NCI-H146 treated with DMSO at 0.1 percent for 48 hours (cell line): ENCODE data around the gene LDB3.

ENCODE experiments used
- DNase-seq: peaks from one replicate; lab custom pipeline; 2025; ENCODE audit not compliant: unreplicated experiment; lab: John Stamatoyannopoulos, UW

Gene LDB3

DNA sequence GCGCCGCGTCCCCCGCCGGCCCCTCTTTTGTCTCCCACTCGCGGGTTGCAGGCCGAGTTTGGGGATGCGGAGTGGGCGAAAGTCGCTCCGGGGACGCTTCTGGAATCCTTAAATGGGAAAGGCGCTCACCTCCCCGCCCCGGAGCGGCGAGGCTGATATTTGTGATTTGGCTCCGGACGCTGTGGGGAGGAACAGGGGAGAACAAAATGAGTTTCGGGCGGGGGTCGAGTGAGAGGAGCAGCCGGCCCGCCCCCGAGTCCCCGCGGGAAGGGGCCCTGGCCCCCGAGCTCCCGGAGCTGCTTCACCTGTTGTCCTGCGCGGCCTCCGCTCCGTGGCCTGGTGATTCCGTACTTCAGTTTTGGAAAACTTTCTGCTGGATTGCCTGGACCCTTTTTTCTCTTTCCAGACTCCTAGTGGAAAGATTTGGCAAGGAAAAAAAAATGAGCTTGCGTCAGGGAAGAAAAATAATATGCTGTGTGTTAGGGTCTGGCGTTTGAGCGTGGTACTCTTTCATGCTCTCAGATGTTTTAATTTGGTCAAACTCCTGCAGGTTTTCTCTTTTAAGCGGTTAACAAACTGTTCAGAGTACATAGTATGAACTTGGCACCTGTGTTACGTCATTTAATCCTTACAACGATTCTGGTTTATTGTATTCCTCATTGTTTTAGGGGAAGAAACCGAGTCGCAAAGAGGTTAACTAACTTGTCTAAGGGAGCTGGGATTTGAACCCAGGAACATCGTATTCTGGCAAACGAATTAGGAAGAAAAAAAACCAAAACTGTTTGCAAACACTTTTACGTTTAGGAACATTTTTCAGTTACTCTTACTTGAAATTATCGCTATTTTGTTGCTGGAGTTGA, 89.0 kb downstream of the LDB3 start:
- DNase-seq = peak; percentile 27

GRCh38 chr10:86758189-86759072, 90.1 kb downstream of the LDB3 start:
- DNase-seq = no peak

DNA sequence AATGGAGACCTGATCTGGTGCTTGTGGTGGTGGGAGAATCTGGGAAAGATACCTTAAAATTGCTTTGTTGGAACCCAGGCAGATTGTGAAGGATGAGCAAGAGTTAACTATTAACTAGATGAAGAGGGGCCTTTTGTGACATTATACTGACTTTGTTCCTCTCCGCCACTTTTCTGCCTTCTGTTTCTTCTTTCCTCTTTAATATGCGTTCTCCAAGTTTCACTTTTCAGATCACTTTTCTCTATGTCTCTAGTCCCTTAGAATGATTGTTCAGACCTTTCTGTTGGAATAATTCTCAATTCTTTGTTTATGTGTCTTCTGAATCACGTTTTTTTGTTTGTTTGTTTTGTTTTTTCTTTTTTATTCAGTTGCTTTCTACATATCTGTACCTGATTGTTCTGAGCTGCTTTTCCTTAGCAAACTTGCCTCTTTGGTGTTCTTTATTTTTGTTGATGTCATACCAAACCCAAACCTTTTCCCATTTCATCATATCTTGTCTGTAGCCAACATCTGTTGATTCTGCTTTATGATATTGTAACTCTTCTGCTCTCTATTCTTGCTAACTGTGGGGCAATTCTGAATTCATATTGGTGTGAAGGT, 90.9 kb downstream of the LDB3 start:
- no peak for DNase-seq

DNA sequence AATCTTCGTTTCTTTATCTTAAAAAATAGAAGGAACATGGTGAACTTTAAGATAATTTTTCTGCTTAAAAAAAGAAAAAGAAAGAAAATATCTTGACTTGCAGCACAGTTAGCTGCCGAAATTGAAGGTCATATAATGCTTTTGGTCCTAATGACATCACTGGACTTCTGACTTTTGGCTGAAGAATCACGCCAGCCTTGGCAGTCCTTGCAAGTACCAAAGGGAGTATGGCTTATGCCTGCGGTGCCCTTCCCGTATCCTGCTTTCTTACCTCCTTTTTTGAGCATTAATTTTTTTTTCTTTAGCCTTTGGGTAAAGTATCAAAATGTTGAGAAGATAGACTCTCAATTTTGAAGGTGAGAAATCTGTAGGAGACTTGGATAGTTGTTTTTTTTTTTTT, 95.1 kb downstream of the LDB3 start:
- no peak for DNase-seq

DNA sequence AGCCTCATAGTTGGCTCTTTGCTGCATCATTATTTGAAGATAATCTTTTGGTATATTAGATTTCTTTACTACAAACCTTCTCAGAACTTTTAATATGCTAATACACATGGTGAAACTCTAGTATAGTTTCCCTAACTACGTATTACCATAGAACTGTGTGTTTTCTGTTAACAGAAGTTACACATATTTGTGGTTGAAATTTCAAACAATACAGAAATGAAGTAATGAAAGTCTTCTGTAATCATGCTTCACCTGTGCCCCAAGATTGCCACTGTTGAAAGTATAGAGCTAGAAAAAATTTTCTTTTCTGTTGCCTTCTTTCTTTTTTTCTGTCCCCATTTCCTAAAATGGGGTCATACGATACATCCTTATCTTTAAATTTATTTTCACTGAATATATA, 97.2 kb downstream of the LDB3 start:
- no peak for DNase-seq

- DNase-seq = no peak
Observed at GRCh38 chr10:86768412-86769062, 100.2 kb downstream of the LDB3 start.

GRCh38 chr10:86769991-86770390, 101.7 kb downstream of the LDB3 start:
- no peak for DNase-seq

DNA sequence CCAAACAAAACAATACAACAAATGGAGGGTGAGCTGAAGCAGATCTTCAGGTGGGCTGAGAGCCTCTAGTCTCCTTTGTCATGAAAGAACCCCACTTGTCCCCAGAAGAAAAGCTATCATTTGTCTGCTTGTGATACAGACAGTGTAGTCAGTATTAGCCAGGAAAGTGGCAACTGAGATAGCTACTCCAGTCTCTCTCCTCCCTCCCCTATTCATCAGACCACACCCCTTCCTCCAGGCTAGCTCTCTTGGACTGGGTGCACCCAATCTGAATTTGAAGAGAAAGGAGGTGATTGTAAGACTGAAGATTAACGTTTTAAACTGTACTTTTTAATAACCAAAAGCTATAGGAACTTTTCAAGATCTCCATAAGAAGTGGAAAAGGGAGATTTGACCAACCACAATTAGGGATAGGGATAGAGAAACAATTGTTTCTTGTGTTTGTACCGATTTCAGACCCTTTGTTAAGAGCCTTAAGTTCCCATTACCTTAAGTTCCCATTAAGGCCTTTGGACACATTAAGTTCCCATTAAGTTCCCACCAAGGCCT, 102.2 kb downstream of the LDB3 start:
- DNase-seq = no peak

- no peak for DNase-seq
Observed at GRCh38 chr10:86773498-86773897, 105.2 kb downstream of the LDB3 start.

GRCh38 chr10:86775056-86775869, 107.0 kb downstream of the LDB3 start:
- no peak for DNase-seq

DNA sequence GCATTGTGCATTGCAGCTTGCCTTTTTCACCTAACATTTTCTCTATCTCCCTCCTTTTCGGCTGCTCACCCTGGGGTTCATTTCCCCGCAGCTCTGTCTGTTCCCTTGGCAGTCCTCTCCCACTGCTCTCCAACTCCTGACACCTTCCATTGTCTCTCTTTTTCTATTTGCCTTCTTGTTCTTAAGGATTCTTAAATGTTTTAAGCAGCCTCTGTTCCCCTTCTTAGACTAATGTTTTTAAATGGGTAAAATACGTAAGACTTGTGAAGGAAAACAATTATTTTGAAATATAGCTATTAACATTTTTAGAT, 107.5 kb downstream of the LDB3 start:
- DNase-seq = no peak

GRCh38 chr10:86779220-86780017, 111.1 kb downstream of the LDB3 start:
- no peak for DNase-seq

DNA sequence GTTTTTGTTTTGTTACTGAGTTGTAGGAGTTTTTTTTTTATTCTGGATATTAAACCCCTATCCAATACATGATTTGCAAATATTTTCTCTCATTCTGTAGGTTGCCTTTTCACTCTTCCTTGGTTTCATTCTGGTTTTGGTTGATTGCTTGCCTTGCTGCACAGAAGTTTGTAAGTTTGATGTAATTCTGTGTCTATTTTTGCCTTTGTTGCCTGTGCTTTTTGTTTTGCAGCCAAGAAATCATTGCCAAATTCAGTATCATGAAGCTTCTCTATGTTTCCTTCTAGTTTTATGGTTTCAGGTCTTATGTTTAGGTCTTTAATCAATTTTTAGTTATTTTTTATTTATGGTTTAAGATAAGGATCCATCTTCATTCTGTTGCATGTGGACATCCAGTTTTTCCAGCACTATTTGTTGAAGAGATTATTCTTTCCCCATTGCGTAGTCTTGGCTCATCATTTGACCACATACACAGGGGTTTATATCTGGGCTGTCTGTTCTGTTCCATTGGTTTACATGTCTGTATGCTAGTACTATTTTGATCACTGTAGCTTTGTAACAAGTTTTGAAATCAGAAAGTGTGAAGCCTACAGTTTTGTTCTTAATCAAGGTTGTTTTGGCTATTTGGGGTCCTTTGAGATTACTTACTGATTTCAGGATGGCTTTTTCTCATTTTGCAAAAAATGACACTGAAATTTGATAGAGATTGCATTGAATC, 114.5 kb downstream of the LDB3 start:
- no peak for DNase-seq

DNA sequence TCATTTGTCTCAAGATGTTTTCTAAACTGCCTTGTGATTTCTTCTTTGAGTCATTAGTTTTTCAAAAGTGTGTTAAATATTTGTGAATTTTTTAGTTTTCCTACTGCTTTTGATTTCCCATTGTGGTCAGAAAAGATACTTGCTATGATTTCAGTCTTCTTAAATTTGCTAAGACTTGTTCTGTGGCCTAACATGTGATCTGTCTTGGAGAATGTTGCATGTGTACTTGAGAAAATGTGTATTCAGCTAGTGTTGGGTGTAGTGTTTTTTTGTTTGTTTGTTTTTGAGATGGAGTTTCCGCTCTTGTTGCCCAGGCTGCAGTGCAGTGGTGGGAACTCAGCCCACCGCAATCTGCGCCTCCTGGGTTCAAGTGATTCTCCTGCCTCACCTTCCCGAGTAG, 116.7 kb downstream of the LDB3 start:
- DNase-seq = no peak
